ENCODE data around the gene MX1. TPM values are rescaled to one million over a fixed set of nuclear protein-coding genes. Genes with fewer than 3 reads are reported as not detected.

The MX1 gene, protein sequence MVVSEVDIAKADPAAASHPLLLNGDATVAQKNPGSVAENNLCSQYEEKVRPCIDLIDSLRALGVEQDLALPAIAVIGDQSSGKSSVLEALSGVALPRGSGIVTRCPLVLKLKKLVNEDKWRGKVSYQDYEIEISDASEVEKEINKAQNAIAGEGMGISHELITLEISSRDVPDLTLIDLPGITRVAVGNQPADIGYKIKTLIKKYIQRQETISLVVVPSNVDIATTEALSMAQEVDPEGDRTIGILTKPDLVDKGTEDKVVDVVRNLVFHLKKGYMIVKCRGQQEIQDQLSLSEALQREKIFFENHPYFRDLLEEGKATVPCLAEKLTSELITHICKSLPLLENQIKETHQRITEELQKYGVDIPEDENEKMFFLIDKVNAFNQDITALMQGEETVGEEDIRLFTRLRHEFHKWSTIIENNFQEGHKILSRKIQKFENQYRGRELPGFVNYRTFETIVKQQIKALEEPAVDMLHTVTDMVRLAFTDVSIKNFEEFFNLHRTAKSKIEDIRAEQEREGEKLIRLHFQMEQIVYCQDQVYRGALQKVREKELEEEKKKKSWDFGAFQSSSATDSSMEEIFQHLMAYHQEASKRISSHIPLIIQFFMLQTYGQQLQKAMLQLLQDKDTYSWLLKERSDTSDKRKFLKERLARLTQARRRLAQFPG
- total RNA-seq (2022) (1.8 and 2.4 TPM in 2 replicates), Bru-seq, nascent RNA (percentile 33 among the genes with signal in this experiment), BruChase-seq, experiment 1, labeled RNA remaining after a 6-hour chase (percentile 29 among the genes with signal in this experiment), BruChase-seq, experiment 2, labeled RNA remaining after a 2-hour chase (percentile 29 among the genes with signal in this experiment)
- long read RNA-seq, partial matches to known transcripts, result 0 of 2 reads
- long read RNA-seq, other reads (novel, unspliced or antisense), result 2 of 2 reads

GRCh38 chr21:41425954-41426675 lies at the start of gene MX1:
Gene MX1, plus strand, starts transcription at chr21:41426239. Its CDS starts 5,832 bp downstream, at chr21:41432071.
- Mint-ChIP-seq H3K27ac (ENCODE audit: low read depth, unreplicated experiment) (no peak within 1 kb of the TSS), H3K36me3 (ENCODE audit: insufficient read depth, unreplicated experiment) (no peaks in the 10 kb centered on the region), H3K9me3 (ENCODE audit: unreplicated experiment) (no peaks in the 10 kb centered on the region), H3K4me3 (ENCODE audit: unreplicated experiment) (peak within 1 kb of the TSS; percentile 57), H3K27me3 (ENCODE audit: insufficient read depth, unreplicated experiment) (peaks cover 7% of the 10 kb centered on the region), H3K4me1 (ENCODE audit: insufficient read depth, unreplicated experiment) (peaks cover 1% of the 10 kb centered on the region)
- intact Hi-C loops (cut with micrococcal nuclease), result no loop called here
- CTCF ChIA-PET, result no interaction called here
- DNase-seq (ENCODE audit: unreplicated experiment), result no peak
- POLR2A ChIA-PET, result no interaction called here
- BruUV-seq (replicated peaks), result no TSS peak
- no peak for TF ChIP-seq CTCF (IDR thresholded peaks at IDR 0.05; ENCODE audit: unreplicated experiment)

DNA sequence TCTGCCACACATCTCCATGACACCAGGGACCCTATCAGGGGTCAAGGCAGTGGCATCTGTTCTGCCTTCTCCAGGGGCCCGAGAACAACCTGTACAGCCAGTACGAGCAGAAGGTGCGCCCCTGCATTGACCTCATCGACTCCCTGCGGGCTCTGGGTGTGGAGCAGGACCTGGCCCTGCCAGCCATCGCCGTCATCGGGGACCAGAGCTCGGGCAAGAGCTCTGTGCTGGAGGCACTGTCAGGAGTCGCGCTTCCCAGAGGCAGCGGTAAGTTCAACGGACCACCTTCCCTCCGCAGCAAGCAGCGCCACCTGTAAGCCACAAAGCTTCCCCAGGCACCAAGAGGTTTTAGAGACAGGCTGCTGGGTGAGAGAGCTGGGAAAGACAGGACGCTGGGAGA lies 48.3 kb upstream of the MX1 start:
- H3K4me3 Mint-ChIP-seq (ENCODE audit: unreplicated experiment), result no peak overlapping the region
- no TSS peak for BruUV-seq (replicated peaks)
- no peaks in the 10 kb centered on the region for H3K36me3 Mint-ChIP-seq (ENCODE audit: insufficient read depth, unreplicated experiment)
- ChIA-PET POLR2A (interaction anchor here (0.6 kb wide), 1 partner anchor 216 kb away, joined by 3 read pairs; no protein-coding TSS in a partner anchor), CTCF (no interaction called here)
- H3K9me3 Mint-ChIP-seq (ENCODE audit: unreplicated experiment), result no peaks in the 10 kb centered on the region
- TF ChIP-seq CTCF (IDR thresholded peaks at IDR 0.05; ENCODE audit: unreplicated experiment), result no peak
- intact Hi-C loops (cut with micrococcal nuclease), result no loop called here
- no peaks in the 10 kb centered on the region for H3K4me1 Mint-ChIP-seq (ENCODE audit: insufficient read depth, unreplicated experiment)
- H3K27ac Mint-ChIP-seq (ENCODE audit: low read depth, unreplicated experiment), result no peak overlapping the region
- H3K27me3 Mint-ChIP-seq (ENCODE audit: insufficient read depth, unreplicated experiment), result no peaks in the 10 kb centered on the region
- no peak for DNase-seq (ENCODE audit: unreplicated experiment)

GRCh38 chr21:41378849-41379248 lies 47.2 kb upstream of the MX1 start:
- H3K9me3 Mint-ChIP-seq (ENCODE audit: unreplicated experiment), result no peaks in the 10 kb centered on the region
- H3K27ac Mint-ChIP-seq (ENCODE audit: low read depth, unreplicated experiment), result no peak overlapping the region
- DNase-seq (ENCODE audit: unreplicated experiment), result no peak
- no TSS peak for BruUV-seq (replicated peaks)
- H3K36me3 Mint-ChIP-seq (ENCODE audit: insufficient read depth, unreplicated experiment), result no peaks in the 10 kb centered on the region
- H3K4me3 Mint-ChIP-seq (ENCODE audit: unreplicated experiment), result no peak overlapping the region
- no peaks in the 10 kb centered on the region for H3K4me1 Mint-ChIP-seq (ENCODE audit: insufficient read depth, unreplicated experiment)
- H3K27me3 Mint-ChIP-seq (ENCODE audit: insufficient read depth, unreplicated experiment), result no peaks in the 10 kb centered on the region
- intact Hi-C loops (cut with micrococcal nuclease), result no loop called here
- TF ChIP-seq CTCF (IDR thresholded peaks at IDR 0.05; ENCODE audit: unreplicated experiment), result no peak
- CTCF ChIA-PET, result no interaction called here
- POLR2A ChIA-PET, result no interaction called here

All from MCF 10A (cell line).